Measurements from ENCODE around the gene RABEP2. TPM values are rescaled to one million over a fixed set of nuclear protein-coding genes. Genes with fewer than 3 reads are reported as not detected.
"Not testable (repeated sequence)": the region's sequence is repeated elsewhere in the genome, so short reads cannot be mapped to it uniquely, and the experiment has no call there.

Gene RABEP2
- total RNA-seq, 1 experiment from 2014 or later, result 47.3 TPM

GRCh38 chr16:28879841-28880588 is 45.0 kb downstream of the RABEP2 start:
- peak; percentile 61 for DNase-seq (ENCODE audit: low spot score)

- DNase-seq (ENCODE audit: low spot score), result no peak
Measured at GRCh38 chr16:28879261-28879840, 45.7 kb downstream of the RABEP2 start.

GRCh38 chr16:28878083-28878926 is 46.7 kb downstream of the RABEP2 start, which contains the start of gene ATP2A1:
Gene ATP2A1 (plus strand): TSS chr16:28878488. CDS start chr16:28878672, 184 bp downstream.
- no peak for DNase-seq (ENCODE audit: low spot score)

- no peak for DNase-seq (ENCODE audit: low spot score)
Measured at GRCh38 chr16:28877655-28878000, 47.4 kb downstream of the RABEP2 start.

GRCh38 chr16:28876973-28877654 is 47.9 kb downstream of the RABEP2 start:
- no peak for DNase-seq (ENCODE audit: low spot score)

DNA sequence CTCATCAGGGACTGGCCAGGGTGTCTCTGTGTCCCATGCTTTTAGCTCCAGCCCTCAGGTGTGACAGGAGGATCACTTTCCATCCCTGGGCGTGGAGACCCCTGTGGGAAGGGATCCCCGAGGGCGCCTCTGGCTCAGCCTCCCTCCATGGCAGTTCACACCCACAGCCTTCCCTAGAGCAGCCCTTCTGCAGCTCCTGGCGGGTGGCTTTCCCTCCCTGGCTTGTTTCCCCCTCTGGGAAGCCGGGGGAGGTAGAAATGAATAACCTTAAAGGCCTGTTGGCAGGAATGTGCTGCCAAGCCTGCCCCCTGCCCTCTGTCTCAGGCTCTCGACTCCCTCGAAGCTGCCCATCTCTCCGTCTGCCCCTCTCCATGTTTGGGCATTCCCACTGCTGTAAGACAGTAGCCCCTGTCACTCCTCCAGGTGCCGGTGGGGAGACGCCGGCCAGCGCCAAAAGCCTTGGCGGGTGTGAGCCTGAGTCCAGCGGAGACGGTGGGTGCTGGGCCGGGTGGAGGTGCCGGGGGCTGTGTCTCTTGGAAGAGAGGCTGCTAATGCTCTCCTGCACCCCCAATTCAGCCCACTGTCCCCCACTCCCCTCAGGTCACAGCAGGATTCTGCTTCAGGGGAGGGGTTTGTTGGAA is 48.9 kb downstream of the RABEP2 start:
- DNase-seq (ENCODE audit: low spot score), result no peak

- no peak for DNase-seq (ENCODE audit: low spot score)
Measured at GRCh38 chr16:28875134-28876018, 49.7 kb downstream of the RABEP2 start.

GRCh38 chr16:28874406-28874805 is 50.6 kb downstream of the RABEP2 start:
- no peak for DNase-seq (ENCODE audit: low spot score)

- no peak for DNase-seq (ENCODE audit: low spot score)
Measured at GRCh38 chr16:28873543-28874201, 51.4 kb downstream of the RABEP2 start.

DNA sequence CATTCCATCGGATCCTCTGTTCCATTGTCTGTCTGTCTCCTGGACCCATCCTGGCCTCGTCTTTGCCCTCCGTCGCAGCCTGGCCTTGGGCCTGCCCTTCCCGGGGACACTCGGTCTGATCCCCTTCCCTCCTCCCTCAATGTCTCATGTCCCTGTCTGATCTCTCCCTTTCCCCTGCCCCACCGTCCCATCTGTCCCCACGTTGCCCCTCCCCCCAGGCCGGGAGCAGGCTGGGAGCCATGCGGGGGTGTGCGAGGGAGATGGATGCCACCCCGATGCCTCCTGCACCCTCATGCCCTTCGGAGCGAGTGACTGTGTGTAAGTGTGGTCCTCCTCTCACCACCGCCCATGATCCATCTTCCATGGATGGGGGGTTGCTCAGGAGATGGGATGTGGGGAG is 52.1 kb downstream of the RABEP2 start:
- DNase-seq (ENCODE audit: low spot score), result no peak

DNA sequence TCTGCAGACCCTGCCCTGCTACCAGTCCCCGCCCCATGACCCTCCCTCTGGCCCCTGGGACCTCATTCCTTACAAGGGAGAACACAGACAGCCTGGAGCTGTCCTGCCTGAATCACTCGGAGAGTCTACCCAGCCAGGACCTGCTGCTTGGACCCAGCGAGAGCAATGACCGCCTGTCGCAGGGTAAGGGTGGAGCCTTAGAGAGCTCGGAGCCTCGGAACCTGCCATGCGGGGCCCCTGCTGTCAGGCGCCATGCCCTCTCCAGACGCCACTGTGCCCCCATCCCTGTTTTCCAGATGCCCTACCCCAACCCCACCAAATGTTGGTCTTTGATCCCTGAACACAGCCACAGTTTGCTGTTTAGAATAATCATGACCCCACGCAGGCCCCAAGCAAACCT is 55.8 kb downstream of the RABEP2 start:
- no peak for DNase-seq (ENCODE audit: low spot score)

- not testable (repeated sequence) for DNase-seq (ENCODE audit: low spot score)
Measured at GRCh38 chr16:28867646-28868045, 57.4 kb downstream of the RABEP2 start.

DNA sequence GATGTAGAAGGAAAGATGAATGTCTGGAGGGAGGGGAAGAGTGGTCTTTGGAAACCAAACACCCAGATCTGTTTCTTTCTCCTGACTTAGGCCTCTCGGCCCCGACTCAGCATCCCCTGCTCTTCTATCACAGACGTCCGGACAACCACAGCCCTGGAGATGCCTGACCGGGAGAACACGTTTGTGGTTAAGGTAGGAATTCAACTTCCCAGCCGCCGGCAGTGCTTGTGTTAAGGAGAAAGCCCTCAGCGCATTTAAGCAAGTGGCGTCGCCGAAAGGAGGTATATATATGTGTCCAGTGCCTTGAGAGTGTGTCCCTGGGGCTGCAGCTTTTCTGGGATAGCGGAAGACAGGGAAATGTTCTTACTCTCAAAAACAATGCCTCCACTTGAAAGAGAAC is 57.8 kb downstream of the RABEP2 start:
- no peak for DNase-seq (ENCODE audit: low spot score)

- DNase-seq (ENCODE audit: low spot score), result no peak
Measured at GRCh38 chr16:28866454-28866804, 58.6 kb downstream of the RABEP2 start.

DNA sequence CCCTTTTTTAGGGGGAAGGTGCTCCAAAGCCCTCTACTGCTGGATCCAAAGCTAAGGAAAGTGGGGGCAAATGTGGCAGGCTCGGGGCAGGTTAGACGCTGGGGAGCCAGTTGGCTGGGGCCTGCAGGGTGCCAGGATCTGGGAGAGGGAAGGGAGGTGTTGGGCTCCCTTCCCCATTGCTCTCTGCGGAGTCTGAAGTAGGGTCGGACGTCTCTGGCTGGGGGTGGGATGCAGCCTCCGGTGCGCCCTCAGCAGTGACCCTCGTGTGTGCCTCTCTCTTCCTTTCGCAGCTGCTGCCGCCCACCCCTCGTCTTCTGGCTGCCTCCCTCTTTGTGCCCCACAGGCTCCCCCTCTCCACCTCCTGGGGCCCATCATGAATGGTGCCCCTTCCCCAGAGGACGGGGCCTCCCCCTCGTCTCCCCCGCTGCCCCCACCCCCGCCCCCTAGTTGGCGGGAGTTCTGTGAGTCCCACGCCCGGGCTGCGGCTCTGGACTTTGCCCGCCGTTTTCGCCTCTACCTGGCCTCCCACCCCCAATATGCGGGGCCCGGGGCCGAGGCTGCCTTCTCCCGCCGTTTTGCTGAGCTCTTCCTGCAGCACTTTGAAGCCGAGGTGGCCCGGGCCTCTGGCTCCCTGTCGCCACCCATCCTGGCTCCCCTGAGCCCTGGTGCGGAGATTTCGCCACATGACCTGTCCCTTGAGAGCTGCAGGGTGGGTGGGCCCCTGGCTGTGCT is 59.1 kb downstream of the RABEP2 start:
- DNase-seq (ENCODE audit: low spot score), result no peak

DNA sequence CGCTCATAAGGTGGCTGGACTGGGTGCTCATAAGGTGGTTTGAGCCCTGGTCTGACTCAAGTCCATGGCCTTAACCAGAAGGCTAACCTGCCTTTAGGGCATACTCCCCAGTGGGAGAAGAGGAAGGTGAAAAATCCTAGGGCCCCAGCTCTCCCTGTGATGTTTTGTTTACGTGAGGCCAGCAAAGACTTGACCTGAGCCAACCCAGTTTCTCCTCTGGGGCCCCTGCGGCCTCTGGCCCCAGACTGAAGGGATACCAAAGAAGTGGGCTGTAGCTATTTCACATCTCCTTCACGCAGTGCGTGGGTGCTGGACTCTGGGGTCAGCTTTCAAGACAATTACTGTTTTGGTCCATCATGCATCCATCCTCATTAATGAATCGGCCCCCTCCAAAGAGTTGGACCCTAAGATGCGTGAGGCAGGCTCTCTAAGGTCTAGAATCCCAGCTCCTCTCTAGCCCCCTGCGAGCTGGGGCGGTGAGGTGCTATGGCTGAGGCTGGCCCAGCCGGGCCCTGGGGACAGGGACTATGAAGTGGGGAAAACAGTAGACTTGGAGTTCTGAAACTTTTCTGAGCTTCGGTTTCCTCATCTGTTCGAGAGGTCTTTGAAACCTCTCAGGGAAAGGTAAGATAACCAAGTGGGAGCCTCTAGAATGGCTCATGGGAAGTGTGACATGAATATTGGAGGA is 59.9 kb downstream of the RABEP2 start:
- no peak for DNase-seq (ENCODE audit: low spot score)

DNA sequence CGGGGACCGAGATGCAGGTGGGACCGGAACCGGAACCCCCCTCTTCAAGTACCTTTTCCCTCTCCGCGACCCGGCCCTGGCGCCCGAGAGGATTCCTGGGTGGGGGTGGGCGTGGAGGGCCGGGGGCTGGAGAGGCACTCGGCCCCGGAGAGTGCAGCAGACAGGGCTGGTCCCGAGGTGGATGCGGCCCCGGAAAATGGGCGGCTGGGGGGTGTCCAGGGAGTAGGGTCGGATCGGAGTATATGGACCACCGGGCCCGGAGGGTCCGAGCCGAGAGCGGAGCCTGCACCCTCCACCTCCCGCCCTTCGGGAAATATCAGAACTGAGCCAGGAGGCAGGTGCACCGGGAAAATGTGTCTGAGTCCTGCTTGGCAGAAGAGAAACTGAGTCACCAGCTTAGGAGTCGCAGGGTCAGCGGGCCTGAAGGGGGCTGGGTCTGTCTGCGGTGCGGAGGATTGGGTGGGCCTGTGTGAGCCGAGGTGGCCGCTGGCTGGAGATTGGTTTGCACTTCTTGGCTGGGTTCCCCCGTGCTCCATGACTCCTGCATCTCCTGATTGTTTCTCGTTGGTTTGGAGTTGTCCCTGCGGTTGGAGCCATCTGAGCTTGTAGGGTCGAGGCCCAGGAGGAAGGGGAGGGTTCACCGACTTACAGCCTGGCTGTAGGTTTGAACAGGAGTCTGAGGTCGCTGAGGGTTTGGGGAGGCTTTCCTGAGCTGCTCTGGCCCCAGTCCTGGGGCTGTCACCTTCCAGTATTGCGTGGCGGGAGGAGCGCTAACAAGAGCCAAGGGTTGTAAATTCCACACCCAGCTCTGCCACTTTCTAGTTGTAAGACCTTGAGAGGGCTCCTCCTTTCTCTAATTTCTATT is 60.9 kb downstream of the RABEP2 start:
- DNase-seq (ENCODE audit: low spot score), result no peak

- no peak for DNase-seq (ENCODE audit: low spot score)
Measured at GRCh38 chr16:28859326-28859725, 65.7 kb downstream of the RABEP2 start.
